Vagina (tissue), 2 donors: ENCODE measurements around the gene REN.

Experiments
- POLR2A ChIP-seq, 2 donors: fragments of 450-650 bp; IDR thresholded peaks; one replicate each; pipeline ENCODE4 v1.6.1; 2017; ENCODE audit warnings: antibody characterized with exemption in 2 of 2, mild to moderate bottlenecking in 2 of 2, moderate library complexity in 2 of 2
- POLR2AphosphoS5 ChIP-seq, 2 donors: sonication (generic); formaldehyde crosslinking; IDR thresholded peaks; one replicate each; pipeline ENCODE4 v1.9.0; 2017; ENCODE audit warnings: antibody characterized with exemption in 2 of 2, mild to moderate bottlenecking in 2 of 2, low read depth in 1 of 2; ENCODE audit not compliant: insufficient read depth in 1 of 2
- TF ChIP-seq, protein P1 (sequence below), 3 experiments: fragments of 450-650 bp in 2 of 3; fragments of 200-600 bp in 1 of 3; sonication (generic) in 1 of 3; IDR thresholded peaks; one replicate each; pipeline ENCODE4 v1.5.1; 2017 to 2019; ENCODE audit warnings: antibody characterized with exemption in 3 of 3, mild to moderate bottlenecking in 2 of 3, moderate library complexity in 2 of 3

- TF ChIP-seq POLR2AphosphoS5 (IDR thresholded peaks at IDR 0.05; ENCODE audit: insufficient read depth in 1 of 2, low read depth in 1 of 2): no peak
- TF ChIP-seq, protein P1, sequence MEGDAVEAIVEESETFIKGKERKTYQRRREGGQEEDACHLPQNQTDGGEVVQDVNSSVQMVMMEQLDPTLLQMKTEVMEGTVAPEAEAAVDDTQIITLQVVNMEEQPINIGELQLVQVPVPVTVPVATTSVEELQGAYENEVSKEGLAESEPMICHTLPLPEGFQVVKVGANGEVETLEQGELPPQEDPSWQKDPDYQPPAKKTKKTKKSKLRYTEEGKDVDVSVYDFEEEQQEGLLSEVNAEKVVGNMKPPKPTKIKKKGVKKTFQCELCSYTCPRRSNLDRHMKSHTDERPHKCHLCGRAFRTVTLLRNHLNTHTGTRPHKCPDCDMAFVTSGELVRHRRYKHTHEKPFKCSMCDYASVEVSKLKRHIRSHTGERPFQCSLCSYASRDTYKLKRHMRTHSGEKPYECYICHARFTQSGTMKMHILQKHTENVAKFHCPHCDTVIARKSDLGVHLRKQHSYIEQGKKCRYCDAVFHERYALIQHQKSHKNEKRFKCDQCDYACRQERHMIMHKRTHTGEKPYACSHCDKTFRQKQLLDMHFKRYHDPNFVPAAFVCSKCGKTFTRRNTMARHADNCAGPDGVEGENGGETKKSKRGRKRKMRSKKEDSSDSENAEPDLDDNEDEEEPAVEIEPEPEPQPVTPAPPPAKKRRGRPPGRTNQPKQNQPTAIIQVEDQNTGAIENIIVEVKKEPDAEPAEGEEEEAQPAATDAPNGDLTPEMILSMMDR (IDR thresholded peaks at IDR 0.05): no peak
- TF ChIP-seq POLR2A (IDR thresholded peaks at IDR 0.05): no peak
Measured at GRCh38 chr1:204132718-204133117, 33.4 kb downstream of the REN start.
